Activated CD8-positive, alpha-beta memory T cell treated with anti-CD3 and anti-CD28 coated beads, Interleukin-2, amount 50 U/mL, for 48 hours (primary cell): Measurements from ENCODE around the gene KLHDC2.
"Not testable (repeated sequence)": the region's sequence is repeated elsewhere in the genome, so short reads cannot be mapped to it uniquely, and the experiment has no call there.

Experiments used
- DNase-seq: peaks from one replicate; pipeline ENCODE4 v3.0.0-alpha.2; 2020

Gene KLHDC2

GRCh38 chr14:49767571-49768300 is at the start of gene KLHDC2:
KLHDC2 (plus strand) TSS chr14:49768153; CDS start chr14:49768469, 316 bp downstream.
- peak; percentile 94 for DNase-seq

GRCh38 chr14:49720744-49721143 is 47.2 kb upstream of the KLHDC2 start:
- no peak for DNase-seq

- not testable (repeated sequence) for DNase-seq
Observed at GRCh38 chr14:49721733-49722435, 46.1 kb upstream of the KLHDC2 start.

GRCh38 chr14:49727171-49727570 is 40.8 kb upstream of the KLHDC2 start:
- no peak for DNase-seq

GRCh38 chr14:49732896-49733295 is 35.1 kb upstream of the KLHDC2 start:
- DNase-seq: no peak

GRCh38 chr14:49733836-49734235 is 34.1 kb upstream of the KLHDC2 start:
- DNase-seq: no peak

GRCh38 chr14:49735669-49736068 is 32.3 kb upstream of the KLHDC2 start:
- DNase-seq: not testable (repeated sequence)

- DNase-seq: no peak
Observed at GRCh38 chr14:49745191-49745590, 22.8 kb upstream of the KLHDC2 start.

- DNase-seq: not testable (repeated sequence)
Observed at GRCh38 chr14:49746476-49746875, 21.5 kb upstream of the KLHDC2 start.

- DNase-seq: no peak
Observed at GRCh38 chr14:49754570-49755097, 13.3 kb upstream of the KLHDC2 start.

- no peak for DNase-seq
Observed at GRCh38 chr14:49755378-49755777, 12.6 kb upstream of the KLHDC2 start.

GRCh38 chr14:49761839-49762551 is 6.0 kb upstream of the KLHDC2 start:
- DNase-seq: no peak

- no peak for DNase-seq
Observed at GRCh38 chr14:49766839-49767238, 1.1 kb upstream of the KLHDC2 start.

- DNase-seq: no peak
Observed at GRCh38 chr14:49767270-49767570, 733 bp upstream of the KLHDC2 start.

GRCh38 chr14:49768301-49769121 is 558 bp downstream of the KLHDC2 start:
- DNase-seq: peak; percentile 85

GRCh38 chr14:49769171-49769570 is 1.2 kb downstream of the KLHDC2 start:
- no peak for DNase-seq

- no peak for DNase-seq
Observed at GRCh38 chr14:49769581-49770211, 1.7 kb downstream of the KLHDC2 start.

GRCh38 chr14:49770212-49770817 is 2.4 kb downstream of the KLHDC2 start:
- no peak for DNase-seq

- DNase-seq: not testable (repeated sequence)
Observed at GRCh38 chr14:49771691-49772090, 3.7 kb downstream of the KLHDC2 start.

GRCh38 chr14:49774106-49774505 is 6.2 kb downstream of the KLHDC2 start:
- DNase-seq: no peak

- DNase-seq: no peak
Observed at GRCh38 chr14:49778421-49778820, 10.5 kb downstream of the KLHDC2 start.

GRCh38 chr14:49781040-49781439 is 13.1 kb downstream of the KLHDC2 start:
- DNase-seq: not testable (repeated sequence)
